ENCODE results near the gene AKR1B1.

The AKR1B1 gene

GRCh38 chr7:134452991-134453473 lies 5.9 kb downstream of the AKR1B1 start:
- no peak overlapping the region for H3K4me3 ChIP-seq (ENCODE audit: low read length)
- DNase-seq (ENCODE audit: low read depth), result no peak
- TF ChIP-seq CTCF (conservative IDR thresholded peaks at IDR 0.05; ENCODE audit: low read length), result no peak

GRCh38 chr7:134452419-134452838 lies 6.5 kb downstream of the AKR1B1 start:
- H3K4me3 ChIP-seq (ENCODE audit: low read length), result no peak overlapping the region
- TF ChIP-seq CTCF (conservative IDR thresholded peaks at IDR 0.05; ENCODE audit: low read length), result no peak
- no peak for DNase-seq (ENCODE audit: low read depth)

GRCh38 chr7:134451656-134452055 lies 7.2 kb downstream of the AKR1B1 start:
- DNase-seq (ENCODE audit: low read depth), result no peak
- TF ChIP-seq CTCF (conservative IDR thresholded peaks at IDR 0.05; ENCODE audit: low read length), result no peak
- H3K4me3 ChIP-seq (ENCODE audit: low read length), result no peak overlapping the region

- TF ChIP-seq CTCF (conservative IDR thresholded peaks at IDR 0.05; ENCODE audit: low read length), result no peak
- H3K4me3 ChIP-seq (ENCODE audit: low read length), result no peak overlapping the region
- no peak for DNase-seq (ENCODE audit: low read depth)
Observed at GRCh38 chr7:134450294-134451000, 8.5 kb downstream of the AKR1B1 start.

- no peak overlapping the region for H3K4me3 ChIP-seq (ENCODE audit: low read length)
- DNase-seq (ENCODE audit: low read depth), result peak; percentile 27
- TF ChIP-seq CTCF (conservative IDR thresholded peaks at IDR 0.05; ENCODE audit: low read length), result no peak
Observed at GRCh38 chr7:134449680-134450079, 9.2 kb downstream of the AKR1B1 start.

- no peak overlapping the region for H3K4me3 ChIP-seq (ENCODE audit: low read length)
- TF ChIP-seq CTCF (conservative IDR thresholded peaks at IDR 0.05; ENCODE audit: low read length), result no peak
- peak; percentile 90 for DNase-seq (ENCODE audit: low read depth)
Observed at GRCh38 chr7:134448356-134449229, 10.3 kb downstream of the AKR1B1 start.
